Myocyte (in vitro differentiated cells): ENCODE measurements around the gene TMEM273. TPM values are rescaled to one million over a fixed set of nuclear protein-coding genes. Genes with fewer than 3 reads are reported as not detected.
"Not testable (repeated sequence)": the region's sequence is repeated elsewhere in the genome, so short reads cannot be mapped to it uniquely, and the experiment has no call there.

Experiments used
- DNase-seq: peaks from one replicate; pipeline ENCODE4 v3.0.0-alpha.2; 2012; ENCODE audit warnings: low read depth
- total RNA-seq: library from RNA; depleted of rRNA; stranded (reverse); fragments of >200 nt; gene quantifications from 2 replicates; pipeline ENCODE4 v1.2.3, GENCODE V29; 2014

The TMEM273 gene
- total RNA-seq, 1 donor from 2014 or later: 0.32 TPM

- no peak for DNase-seq
Measured at GRCh38 chr10:49205206-49205605, 17.0 kb upstream of the TMEM273 start.

- DNase-seq: no peak
Measured at GRCh38 chr10:49204119-49204518, 15.9 kb upstream of the TMEM273 start.

DNA sequence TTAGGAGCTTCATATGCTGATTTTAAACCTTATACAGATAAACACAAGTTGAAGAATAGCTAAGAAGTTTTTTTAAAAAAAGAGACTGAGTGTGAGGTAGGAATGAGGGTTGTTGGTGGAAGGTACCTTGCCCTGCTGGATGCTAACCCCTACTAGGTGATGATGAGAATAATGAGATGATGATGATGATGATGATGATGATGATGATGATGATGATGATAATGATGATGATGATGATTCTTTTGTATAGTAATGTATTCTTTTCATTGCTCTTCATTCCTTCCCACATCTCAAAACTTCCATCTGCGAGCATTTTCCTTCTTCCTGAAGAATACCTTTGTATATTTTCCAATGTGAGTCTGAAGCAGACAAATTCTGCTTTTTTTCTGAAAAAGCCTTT lies 14.1 kb upstream of the TMEM273 start:
- DNase-seq: no peak

GRCh38 chr10:49200854-49201253 lies 12.7 kb upstream of the TMEM273 start:
- DNase-seq: no peak

GRCh38 chr10:49197171-49197570 lies 9.0 kb upstream of the TMEM273 start:
- no peak for DNase-seq

GRCh38 chr10:49195864-49196263 lies 7.7 kb upstream of the TMEM273 start:
- DNase-seq: not testable (repeated sequence)

GRCh38 chr10:49194212-49194920 lies 6.2 kb upstream of the TMEM273 start:
- DNase-seq: no peak

GRCh38 chr10:49191349-49191748 lies 3.2 kb upstream of the TMEM273 start:
- no peak for DNase-seq

DNA sequence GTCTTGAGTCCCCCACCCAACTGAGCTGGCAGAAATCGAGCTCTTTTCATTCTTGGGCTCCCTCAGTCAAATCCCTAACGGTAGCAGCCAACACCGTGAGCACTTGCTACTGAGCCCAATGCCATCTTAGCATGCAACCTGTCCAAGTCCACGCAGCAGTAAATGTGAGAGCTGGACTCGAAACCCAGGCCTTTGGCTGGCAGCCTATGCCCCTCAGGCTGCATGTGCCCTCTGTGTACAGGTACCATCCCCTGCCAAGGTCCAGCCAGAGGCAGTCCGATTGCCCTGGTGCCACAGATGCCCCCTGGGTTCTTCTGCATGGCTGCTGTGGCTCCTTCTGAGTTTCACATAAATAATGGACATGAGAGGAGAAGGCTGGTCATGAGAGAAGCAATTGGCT lies 1.2 kb upstream of the TMEM273 start:
- DNase-seq: no peak

- DNase-seq: no peak
Measured at GRCh38 chr10:49187044-49187484, 1.1 kb downstream of the TMEM273 start.

- no peak for DNase-seq
Measured at GRCh38 chr10:49186613-49187012, 1.6 kb downstream of the TMEM273 start.

GRCh38 chr10:49185213-49185612 lies 3.0 kb downstream of the TMEM273 start:
- DNase-seq: no peak

- DNase-seq: no peak
Measured at GRCh38 chr10:49184642-49185111, 3.5 kb downstream of the TMEM273 start.

DNA sequence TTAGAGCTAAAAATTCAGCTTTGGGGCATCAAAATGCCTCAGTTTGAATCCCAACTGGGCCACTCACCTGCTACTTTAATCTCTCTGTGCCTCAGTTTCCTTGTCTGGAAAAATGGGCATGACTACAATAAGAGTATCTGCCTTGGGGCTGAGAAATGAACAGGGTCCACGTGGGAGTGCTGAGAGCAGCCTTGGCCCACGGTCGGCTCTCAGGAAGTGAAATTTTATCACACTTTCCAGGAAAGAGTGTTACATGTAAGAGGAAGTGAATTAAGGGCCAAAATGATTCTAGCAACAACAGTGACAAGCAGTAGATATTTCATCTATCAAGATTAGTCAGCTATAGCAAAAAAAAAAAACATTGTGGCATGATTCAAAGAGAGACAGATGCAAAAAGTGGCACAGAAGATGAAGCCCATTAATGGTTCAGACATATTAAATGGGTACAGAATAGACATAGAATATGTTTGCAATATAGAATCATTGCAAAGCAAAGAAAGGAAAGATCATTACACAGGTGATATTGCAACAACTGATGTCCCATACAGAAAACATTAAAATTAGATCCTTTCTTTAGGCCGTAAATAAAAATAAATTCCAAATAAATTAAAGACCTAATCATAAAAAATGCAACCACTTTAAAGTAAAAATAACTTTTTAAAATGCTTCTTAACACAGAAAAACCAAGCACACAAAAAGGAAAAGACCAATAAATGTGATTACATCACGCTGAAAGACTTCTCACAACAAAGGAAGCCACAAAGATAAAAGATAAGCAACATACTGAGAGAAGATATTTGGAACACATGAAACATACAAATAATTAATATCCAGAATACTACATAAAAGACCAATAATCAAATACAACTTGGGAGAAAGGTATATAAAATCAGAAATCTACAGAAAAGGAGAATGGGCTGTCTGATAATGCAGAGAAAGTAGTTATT lies 4.3 kb downstream of the TMEM273 start:
- DNase-seq: no peak

GRCh38 chr10:49182776-49183175 lies 5.4 kb downstream of the TMEM273 start:
- no peak for DNase-seq

GRCh38 chr10:49180444-49180860 lies 7.7 kb downstream of the TMEM273 start:
- no peak for DNase-seq

DNA sequence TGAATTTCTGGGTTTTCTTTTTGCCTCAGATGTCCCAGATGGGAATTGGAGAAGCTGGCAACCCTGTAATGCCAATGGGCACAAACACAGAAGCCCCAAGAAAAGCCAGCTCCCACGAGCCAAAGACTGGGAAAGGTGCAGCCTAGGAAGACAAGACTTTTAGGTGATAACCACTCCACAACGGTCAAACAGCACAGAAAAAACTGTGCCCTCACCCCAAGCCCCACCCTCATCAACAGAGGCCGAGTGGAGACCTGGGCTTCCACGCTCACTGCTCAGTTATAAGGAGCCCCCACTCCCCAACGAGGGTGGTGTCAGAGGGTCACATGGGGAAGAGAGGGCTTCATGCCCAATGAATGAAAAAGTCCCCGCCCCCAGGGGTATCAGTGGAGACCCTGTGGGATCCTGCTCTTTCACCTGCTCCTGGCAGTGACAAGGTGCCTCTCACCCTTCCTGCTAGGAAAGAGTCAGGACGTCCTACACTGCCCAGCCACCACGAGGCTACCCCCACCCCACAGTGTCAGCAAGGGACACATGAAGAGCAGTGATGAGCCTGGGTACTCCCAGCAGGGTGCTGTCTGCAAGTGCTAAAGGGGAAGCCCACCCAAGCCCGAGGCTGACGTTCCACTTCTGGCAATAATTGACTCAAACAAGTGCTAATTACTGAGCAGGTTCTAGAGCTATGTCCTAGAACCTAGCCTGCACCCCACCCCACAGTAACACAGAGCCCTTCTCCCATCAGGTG lies 8.3 kb downstream of the TMEM273 start:
- DNase-seq: no peak

DNA sequence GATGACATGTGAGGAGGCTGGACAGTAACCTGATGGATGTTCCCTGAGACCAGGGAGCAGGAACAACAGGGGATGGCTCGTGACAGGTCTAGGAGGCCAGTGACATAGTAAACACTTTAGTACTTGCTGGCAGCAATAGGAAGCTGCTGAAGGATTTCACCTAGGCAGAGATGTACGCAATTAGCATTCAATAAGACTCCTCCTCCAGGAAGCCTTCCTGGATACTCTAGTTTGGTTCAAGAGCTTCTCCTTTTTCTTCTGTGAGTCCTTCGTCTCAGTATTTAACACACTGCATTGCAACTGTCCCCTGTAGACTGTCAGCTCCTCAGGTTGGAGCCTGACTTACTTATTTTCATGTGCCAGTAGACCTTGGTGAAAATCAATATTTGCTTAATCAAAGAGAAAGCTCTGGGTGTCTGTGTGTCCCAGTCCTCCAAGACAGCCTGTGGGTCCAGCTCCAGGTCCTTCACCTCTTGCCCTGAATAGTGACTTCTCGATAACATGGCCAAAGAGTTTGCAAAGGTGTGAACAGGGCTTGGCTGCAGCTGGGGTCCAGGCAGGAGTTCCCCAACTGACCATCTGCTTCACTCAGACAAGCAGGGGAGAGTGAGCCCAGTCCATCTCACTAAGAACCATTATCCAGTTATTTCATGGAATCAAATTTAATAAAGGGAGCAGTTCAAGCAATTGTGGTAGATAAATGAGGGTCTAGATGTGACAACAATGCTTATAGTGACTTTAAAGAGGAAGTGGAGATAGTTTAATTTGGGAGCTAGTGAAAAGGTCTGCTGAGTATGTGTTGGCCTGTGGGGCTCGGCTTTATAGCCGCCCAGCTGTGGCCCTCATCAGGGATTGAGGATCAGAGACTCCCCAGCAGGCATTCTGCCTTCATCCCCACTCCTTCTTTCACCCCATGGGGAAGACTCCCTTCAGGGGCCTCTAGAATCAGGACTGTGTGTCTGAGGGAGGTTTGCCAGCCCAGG lies 9.4 kb downstream of the TMEM273 start:
- DNase-seq: no peak

DNA sequence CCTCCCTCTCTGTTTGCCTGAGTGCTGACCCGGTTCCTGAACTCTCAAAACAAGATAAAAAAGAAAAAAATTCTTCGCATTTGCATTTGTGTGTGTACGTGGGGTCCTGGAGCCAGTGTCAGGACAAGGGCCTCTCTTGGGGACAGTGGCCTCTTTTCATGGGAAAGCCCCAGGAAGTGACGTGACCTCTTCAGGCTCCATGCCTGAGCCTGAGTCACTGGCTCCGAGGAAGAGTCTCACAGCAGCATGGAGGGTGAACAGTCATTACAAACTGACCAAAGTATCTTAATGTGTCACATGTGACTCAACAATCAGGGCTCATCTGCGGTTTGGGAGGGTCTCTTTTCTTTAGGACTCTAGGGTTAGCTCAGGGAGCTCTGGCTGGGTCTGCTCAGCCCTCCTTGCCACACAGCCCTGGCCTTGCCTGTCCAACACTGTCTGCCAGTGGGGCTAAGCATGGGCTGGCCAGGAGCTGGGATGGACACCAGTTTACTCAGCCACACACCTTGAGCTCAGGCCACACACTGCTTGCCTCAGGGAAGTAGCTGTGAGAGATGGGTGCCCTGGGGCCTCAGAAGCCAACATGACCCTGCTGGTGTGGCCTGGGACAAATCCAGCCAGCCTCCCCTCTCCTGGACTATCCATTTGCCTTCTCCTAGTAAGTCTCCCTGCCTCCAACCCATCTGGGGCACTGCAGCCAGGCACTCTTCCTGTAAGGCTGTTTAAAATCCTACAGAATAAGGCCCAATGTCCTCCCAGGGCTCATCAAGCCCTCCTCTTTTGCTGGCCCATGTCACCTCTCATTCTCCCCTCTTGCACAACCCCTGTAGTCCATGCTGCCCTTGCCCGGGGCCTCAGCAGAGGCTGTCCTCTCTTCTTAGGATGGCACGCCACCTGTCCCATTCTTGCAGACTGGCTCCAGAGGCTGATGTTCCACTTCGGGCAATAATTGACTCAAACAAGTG lies 10.5 kb downstream of the TMEM273 start:
- DNase-seq: peak; percentile 87
